GM21360 (cell line): ENCODE measurements around the gene ITPR1.
"Not testable (repeated sequence)": the region's sequence is repeated elsewhere in the genome, so short reads cannot be mapped to it uniquely, and the experiment has no call there.

ENCODE experiments used
- ATAC-seq: cut with Tn5 transposase; IDR thresholded peaks from one replicate; pipeline ENCODE4 v1.9.1; 2021; ENCODE audit warnings: mild to moderate bottlenecking, moderate library complexity; ENCODE audit not compliant: unreplicated experiment

ITPR1 gene

GRCh38 chr3:4588466-4588865, 95.3 kb downstream of the ITPR1 start:
- ATAC-seq: no peak

DNA sequence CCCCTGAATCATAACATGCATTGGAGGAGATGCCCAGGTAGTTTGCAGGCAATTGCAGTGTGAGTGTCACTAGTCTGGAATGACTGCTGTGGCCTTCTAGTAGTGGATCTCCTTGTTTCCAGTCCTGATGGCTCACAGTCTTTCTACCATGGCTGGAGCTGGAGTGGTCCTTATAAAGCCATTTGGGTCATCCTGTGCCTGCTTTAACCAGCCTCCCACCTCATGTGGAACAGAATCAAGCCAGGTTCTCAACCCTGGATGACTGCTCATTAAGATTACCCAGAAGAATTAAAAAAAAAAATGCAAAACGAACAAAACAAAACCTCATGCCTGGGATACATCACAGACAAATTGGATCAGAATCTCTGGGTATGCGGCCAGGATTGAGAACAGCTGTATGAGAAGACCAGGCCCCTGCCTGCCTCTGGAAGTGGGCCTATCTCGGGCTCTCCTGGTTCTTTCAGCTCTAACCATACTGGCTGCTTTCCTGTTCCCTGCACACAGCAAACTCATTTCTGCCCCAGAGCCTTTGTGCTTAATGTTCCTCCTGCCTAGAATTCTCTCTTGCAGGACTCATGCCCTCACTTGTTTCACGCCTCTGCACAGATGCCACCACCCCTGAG, 96.4 kb downstream of the ITPR1 start:
- ATAC-seq: no peak

DNA sequence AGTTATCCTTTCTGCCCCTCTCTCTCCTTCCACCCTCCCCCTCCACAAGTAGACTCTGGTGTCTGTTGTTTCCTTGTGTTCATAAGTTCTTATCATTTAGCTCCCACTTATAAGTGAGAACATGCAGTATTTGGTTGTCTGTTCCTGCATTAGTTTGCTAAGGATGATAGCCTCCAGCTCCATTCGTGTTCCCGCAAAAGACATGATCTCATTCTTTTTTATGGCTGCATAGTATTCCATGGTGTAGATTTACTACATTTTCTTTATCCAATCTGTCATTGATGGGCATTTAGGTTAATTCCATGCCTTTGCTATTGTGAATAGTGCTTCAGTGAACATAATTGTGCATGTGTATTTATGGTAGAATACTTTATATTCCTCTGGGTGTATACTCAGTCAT, 97.7 kb downstream of the ITPR1 start:
- not testable (repeated sequence) for ATAC-seq

DNA sequence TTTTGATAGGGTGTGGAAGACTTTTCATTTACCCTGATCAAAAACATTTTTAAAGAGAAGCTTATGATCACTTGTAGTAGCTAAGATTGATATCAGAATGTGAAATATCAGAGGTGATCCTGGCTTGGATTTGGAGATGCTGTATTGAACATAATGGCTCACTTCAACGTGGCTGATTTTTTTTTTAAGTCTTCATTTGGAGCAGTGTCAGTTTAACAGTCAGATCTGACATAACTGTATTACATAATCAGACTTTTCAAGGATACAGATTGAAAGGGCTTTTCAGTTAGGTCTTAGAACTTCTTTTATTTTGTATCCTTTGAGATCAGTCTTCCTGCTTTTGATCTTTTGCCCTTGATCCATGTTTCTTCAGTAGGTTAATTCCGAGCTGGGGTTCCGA, 98.5 kb downstream of the ITPR1 start:
- ATAC-seq: no peak

DNA sequence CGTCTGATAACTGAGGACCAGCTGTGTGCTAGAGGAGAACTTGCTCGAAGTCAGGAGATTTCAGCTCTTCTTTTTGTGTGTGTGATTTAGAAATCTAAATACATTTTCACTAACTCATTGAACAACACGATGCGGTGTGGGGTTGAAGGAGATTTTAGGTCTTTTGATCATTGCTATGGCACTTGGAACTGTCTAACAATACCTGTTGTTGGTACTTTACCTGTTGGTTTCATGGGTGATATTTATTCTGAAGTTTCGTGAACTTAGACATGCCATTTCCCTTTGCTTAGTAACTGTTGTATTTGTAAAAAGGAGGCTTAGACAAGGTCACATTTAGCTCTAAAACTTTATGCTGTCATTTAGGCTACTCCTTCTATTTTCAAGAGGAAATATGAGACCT, 99.9 kb downstream of the ITPR1 start:
- ATAC-seq: no peak

- ATAC-seq: no peak
Observed at GRCh38 chr3:4595710-4596113, 102.6 kb downstream of the ITPR1 start.

- no peak for ATAC-seq
Observed at GRCh38 chr3:4596612-4597011, 103.5 kb downstream of the ITPR1 start.

- ATAC-seq: no peak
Observed at GRCh38 chr3:4597208-4597985, 104.2 kb downstream of the ITPR1 start.

- not testable (repeated sequence) for ATAC-seq
Observed at GRCh38 chr3:4598232-4598631, 105.1 kb downstream of the ITPR1 start.

DNA sequence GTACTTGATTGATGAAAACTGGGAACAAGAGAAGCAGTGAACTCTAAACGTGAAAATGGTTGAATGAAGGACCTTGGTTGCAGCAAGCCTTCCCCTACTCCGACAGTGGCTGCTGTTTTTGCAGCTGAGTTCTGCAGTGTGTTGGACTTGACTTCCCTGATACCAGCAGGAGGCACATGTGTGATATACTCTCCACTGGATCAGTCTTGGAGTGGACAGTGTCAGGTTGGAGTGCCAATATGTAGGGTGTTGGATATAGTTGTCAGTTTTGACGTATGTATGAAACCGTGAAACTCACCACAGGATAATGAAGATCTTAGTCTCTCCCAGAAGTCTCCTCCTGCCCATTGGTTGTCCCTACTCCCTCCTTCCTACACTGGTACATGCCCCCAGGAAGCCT, 106.5 kb downstream of the ITPR1 start:
- ATAC-seq: no peak

DNA sequence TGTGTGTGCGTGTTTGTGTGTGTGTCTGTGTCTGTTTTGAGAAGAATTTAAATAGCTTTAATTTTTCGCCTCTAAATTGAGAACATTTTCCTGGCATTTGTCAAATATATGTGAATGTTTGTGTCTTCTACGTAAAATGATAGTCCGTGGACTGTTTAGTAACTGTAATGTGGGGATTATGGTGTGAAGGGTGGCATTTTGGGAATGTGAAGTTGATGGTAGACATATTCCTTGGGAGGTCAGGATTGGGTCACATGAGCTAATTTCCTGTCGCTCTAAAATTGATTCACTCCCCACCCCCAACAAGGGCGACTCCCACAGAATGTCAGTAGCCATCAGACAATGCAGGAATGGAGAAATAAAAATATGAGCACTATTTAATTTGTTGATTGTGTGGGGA, 107.3 kb downstream of the ITPR1 start:
- no peak for ATAC-seq

DNA sequence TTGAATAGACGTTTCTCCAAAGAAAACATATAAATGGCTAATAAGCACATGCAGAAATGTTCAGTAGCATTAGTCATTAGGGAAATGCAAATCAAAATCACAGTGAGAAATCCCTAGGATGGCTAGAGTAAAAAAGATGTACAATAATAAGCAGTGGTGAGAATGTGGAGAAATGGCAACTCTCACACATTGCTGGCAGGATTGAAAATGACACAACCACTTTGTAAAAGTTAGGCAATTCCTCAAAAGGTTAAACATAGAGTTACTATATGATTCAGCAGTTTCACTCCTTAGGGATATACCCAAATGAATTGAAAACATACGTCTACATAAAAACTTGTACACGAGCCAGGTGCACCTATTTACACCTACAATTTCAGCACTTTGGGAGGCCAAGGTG, 108.7 kb downstream of the ITPR1 start:
- ATAC-seq: no peak

- no peak for ATAC-seq
Observed at GRCh38 chr3:4604693-4605092, 111.5 kb downstream of the ITPR1 start.

- no peak for ATAC-seq
Observed at GRCh38 chr3:4606911-4607310, 113.8 kb downstream of the ITPR1 start.

- ATAC-seq: no peak
Observed at GRCh38 chr3:4613366-4613765, 120.2 kb downstream of the ITPR1 start.

GRCh38 chr3:4614070-4614469, 120.9 kb downstream of the ITPR1 start:
- no peak for ATAC-seq

DNA sequence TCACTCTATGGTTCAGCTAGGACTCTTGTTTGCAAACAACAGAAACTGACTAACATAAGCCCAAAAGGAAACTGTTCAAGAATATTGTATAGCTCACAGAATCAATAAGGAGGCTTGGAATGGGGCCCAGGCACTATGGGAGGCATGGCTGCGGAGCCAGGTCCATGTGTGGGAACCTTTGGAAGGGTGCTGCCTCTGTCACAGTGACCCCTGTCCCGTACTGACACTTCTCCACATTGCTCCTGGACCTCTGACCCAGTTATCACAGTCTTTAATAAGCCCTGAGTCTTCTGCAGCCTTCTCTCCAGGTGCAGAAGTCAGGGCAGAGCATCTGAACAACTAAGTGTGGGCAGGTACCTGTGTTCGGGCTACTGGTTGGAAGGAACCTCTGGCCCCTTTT, 121.8 kb downstream of the ITPR1 start:
- ATAC-seq: no peak

DNA sequence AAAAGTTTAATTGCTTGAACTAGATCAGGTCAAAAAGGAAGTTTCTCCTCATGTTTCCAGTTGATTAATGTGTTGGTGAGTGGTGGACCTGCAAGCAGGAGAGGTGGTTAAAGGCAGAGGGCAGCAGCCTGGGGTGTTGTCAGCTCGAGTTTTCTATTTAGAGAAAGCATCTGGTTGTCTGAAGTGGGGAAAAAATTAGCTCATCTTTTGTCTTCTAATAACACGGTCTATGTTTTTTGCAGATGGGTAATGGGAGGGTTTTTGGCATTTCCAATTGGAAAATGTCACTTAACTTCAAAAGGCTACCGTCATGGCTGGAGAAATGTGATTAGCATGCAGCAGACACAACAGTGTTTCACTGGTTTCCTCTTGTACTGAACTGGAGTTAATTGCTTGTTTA, 122.6 kb downstream of the ITPR1 start:
- ATAC-seq: no peak

- no peak for ATAC-seq
Observed at GRCh38 chr3:4623421-4623999, 130.4 kb downstream of the ITPR1 start.

DNA sequence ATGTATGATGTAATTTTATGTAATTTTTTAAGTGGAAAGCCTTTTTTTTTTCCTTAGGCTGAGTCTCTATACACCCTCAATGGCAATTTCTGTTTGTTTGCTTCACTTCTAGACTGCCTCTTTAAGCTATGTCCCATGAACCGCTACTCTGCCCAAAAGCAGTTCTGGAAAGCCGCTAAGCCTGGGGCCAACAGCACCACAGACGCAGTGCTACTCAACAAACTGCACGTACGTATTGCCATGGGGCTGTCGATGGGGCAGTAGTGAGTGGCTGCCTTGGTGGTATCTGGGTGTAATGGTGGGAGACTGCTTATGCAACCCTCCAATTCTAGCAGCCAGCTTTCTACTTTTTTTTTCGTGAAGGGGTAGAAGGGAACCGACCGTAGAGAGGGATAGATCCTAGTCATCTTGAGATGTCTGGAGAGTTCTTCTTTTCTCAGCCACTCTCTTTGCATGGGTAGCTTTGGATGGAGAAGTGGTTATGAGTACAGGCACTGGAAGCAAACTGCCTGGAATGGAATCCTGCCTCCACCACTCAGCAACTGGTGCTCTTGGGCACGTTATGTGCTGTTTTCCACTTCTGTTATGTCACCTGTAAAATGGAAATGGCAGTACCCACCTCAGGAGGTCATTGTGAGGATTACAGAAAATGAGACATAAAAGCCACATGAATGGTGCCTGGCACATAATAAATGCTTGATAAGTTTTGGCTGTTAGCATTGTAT, 134.7 kb downstream of the ITPR1 start:
- ATAC-seq: no peak

- ATAC-seq: no peak
Observed at GRCh38 chr3:4629095-4630007, 136.2 kb downstream of the ITPR1 start.
